Measurements from ENCODE around the gene MRPL46.
A peak's percentile ranks its signal among the peaks of the same experiment; 100 is the strongest.
"Not testable (repeated sequence)": the region's sequence is repeated elsewhere in the genome, so short reads cannot be mapped to it uniquely, and the experiment has no call there.

MRPL46 gene

DNA sequence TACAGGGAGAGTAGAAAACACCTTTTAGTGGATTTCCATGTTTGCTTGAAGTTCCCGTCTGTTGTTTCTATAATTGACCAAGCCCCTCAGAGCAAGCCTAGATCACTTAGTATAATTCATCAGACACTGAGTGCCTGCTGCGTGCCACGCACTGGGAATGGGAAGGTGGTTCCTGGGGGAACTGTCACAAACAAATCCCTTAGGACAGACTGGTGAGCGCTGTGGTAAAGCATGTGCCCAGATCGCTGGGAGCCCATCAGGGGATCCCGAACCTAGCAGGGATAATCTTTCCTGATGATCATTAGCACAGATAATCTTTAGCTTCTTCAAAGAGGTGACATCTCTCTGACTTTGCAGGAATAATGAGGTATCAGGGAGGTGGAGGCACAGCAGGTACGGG lies 9.9 kb upstream of the MRPL46 start:
- DNase-seq: no peak

DNA sequence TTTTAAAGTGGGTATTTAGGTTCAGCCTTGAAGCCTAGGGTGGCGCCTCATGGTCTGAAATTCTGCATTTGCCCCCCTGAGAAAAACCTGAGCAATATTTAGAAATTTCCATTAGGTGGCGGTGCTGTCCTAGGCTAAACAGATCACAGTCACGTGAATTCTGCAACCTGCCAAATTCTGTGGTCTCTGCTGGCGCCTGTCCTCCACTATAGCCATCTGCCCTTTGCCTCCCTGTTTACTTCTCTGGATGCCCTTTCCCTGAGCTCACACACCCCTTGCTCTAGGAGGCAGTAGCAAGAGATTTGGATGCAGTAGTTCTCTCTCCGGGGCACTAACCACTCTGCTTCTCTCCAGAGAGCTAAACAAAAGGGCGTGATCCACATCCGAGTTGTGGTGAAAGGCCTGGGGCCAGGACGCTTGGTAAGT lies 9.5 kb upstream of the MRPL46 start:
- DNase-seq: no peak

DNA sequence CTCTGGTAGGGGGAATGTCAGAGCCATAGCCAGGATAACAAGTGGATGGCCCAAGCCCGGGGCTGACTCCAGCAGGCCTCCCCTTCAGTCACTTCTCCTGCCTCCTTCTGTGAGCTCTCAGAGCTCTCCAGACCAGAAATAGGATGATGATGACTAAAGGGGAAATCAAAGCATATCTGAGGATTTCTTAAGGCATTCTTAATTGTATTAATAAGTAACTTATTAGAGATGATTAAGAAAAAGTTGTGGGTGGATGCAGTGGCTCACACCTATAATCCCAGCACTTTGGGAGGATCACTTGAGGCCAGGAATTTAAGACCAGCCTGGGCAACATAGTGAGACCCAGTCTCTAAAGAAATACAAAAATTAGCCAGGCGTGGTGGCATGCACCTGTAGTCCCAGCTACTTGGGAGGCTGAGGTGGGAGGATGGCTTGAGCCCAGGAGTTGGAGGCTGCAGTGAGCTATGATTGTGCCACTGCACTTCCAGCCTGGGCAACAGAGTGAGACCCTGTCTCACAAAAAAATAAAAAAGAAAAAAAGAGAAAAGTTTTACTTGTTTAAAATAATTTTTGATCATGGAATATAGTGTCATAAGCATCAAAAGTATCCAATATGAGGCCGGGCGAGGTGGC lies 6.6 kb upstream of the MRPL46 start:
- not testable (repeated sequence) for DNase-seq

DNA sequence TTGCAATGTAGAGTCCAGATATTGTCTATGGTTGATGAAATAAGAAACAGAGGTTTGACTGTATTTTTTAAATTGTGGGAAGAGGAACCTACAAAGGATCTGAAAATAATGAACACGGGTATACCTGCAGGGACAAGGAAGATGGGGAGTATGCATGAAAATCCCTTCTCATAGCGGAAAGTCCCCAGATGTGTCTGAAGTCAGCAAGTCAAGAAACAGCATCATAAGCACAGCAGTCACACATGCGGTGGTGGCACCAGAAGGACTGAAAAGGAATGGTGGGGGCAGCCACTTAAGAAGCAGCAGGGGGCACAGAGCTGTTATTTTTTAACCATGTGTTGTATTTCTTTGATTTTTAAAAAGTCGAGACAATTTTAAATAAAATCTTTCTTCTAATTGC lies 5.0 kb upstream of the MRPL46 start:
- no peak for DNase-seq

DNA sequence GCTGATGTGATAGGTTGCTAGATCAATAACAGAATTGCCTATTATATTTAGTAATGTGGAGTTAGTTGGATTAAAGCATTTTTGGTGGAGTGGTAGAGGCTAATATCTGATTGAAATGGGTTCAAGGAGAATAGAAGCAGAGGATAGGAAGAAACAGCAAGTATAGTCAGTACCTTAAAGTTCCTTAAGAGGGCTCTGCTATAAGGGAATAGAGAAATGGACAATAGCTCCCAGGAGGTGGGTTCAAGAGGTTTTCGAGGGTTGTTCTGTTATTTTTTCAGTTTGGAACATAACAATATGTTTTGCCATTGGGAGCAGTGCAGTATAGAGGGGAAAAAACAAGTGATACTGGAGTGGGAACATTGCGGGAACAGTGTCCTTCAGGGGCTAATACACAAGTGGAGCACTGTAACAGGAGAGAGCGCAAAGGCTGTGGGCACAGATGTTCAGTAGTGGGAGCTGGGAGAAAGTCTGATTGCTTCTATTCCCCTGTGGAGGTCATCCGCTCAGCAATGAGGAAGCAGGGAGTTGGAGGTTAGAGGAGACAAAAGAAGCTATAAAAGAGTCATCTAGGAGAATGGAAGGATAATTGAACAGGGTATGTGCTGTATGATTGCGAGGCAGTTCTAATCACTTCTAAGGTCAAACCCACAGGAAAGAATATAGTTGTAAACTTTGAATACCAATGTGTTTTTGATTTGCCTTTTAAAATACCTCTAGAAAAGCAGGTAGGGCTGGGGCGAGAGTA lies 3.6 kb upstream of the MRPL46 start:
- DNase-seq: no peak

DNA sequence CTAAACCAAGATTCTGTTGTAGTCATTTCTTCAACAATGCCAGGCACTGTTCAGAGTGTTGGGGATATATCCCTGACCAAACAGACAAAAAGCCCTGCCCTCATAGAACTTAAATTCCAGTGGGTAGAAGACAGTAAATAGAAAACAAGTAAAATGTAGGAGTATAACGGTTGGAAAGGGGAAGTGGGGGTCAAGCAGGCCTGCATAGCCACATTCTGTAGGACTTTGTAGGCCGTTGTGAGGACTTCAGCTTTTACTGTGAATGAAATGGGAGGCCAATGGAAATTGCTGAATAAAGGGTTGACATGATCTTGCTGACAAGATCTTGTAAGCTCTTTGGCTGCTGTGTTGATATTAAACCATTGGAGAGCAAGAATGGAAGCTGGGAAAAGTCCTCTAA lies 2.1 kb upstream of the MRPL46 start:
- DNase-seq: no peak

DNA sequence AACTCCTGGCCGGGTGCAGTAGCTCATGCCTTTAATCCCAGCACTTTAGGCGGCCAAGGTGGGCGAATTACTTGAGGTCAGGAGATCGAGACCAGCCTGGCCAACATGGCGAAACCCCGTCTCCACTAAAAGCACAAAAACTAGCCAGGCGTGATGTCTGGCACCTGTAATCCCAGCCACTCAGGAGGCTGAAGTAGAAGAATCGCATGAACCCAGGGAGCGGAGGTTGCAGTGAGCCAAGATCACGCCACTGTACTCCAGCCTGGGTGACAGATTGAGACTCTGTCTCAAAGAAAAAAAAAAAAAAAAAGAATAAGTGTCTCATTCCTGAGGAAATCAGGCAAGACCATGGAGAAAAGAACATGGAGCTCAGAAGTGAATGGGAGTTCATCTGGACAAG lies 1.5 kb upstream of the MRPL46 start:
- DNase-seq: not testable (repeated sequence)

DNA sequence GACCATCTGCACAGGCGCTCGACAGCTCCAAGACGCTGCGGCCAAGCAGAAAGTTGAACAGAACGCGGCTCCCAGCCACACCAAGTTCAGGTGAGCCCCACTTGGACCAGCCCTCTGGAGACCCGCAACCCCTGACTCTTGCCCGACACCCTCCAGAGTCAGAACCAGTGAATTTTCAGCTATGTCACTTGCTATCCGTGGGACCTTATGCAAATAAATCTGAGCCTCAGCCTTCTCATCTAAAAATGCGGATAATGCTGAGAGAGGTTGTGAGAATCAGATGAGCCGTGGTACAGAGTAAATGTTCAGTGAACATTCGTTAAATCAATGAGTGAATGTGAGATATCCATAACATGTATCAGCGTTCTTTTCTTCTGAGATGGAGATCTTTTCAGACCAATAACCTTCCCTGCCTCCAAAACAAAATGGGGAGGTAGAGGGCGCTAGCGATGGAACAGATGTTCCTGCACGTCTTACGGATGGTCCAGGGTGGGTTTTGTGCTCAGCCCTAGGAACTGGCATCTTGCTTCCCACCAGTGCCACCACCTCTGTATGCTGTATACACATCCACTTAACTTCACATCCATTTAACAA lies 844 bp upstream of the MRPL46 start:
- DNase-seq: no peak

DNA sequence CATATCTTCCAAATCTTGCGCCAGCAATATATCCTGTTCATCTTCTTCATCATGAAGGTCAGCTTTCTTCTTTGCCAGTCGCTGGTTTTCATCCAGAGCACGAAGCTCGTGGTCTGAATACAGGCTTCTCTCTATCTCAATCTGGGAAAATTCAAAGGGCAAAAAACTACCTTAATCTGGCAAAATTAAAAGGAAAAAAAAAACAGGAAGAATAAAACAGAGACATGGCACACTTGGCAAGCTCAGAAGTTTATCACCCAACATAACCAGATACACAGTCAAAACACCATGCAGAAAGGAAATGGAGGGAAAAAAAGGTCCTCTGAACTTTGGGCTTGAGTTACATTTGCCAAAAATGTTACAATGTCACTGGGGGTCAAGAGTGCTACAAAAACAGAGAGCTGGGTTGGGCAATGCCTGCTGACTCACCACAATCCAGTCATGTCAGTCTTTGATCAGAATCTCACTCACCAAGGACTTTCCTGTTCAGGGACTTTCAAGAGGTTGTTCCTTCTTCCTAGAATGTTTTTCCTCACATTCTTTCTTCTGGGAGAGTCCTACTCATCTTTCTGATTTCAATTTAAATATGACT lies 1.5 kb downstream of the MRPL46 start:
- peak; percentile 46 for DNase-seq

DNA sequence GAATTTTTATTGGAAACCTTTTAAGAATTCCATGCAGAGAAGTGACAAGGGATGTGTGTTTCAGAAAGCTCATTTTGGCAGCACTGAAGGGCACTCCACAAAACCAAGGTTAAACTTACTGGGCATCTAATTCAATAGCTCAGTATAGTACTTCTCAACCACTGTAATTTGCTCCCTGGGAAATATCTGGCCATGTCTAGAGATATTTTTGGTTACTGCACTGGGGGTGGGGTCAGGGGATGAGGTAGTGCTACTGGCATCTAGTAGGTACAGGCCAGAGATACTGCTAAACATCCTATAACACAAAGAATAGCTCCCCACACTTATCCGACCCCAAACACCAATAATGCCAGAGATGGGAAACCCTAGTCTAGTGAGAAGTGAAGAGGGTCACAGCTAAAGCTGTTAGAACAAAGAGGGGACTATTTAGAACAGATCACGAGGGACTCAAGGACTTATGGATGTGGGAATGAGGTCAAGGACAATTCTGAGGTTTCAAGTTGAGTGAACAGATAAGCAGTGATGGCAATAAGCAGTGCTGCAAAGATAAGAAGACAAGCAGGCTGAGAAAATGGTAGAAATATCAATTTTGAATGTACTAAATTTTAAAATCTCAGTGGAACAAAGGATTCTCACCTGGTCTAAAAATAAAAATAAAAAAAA lies 3.2 kb downstream of the MRPL46 start:
- no peak for DNase-seq

DNA sequence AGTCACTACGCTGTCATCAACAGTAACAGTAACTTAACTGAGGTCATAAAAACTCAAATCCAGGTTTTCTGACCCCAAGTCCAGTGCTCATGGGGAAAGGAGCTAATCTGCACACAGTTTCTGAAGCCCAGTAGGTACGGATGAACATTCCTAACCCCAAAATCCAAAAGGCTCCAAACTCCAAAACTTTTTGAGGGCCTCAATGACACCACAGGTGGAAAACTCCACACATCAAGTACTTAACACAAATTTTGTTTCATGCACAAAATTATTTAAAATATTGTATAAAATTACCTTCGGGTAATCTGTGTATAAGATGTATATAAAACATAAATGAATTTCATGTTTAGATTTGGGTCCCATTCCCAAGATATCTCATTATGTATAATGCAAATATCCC lies 10.5 kb downstream of the MRPL46 start:
- DNase-seq: no peak

DNA sequence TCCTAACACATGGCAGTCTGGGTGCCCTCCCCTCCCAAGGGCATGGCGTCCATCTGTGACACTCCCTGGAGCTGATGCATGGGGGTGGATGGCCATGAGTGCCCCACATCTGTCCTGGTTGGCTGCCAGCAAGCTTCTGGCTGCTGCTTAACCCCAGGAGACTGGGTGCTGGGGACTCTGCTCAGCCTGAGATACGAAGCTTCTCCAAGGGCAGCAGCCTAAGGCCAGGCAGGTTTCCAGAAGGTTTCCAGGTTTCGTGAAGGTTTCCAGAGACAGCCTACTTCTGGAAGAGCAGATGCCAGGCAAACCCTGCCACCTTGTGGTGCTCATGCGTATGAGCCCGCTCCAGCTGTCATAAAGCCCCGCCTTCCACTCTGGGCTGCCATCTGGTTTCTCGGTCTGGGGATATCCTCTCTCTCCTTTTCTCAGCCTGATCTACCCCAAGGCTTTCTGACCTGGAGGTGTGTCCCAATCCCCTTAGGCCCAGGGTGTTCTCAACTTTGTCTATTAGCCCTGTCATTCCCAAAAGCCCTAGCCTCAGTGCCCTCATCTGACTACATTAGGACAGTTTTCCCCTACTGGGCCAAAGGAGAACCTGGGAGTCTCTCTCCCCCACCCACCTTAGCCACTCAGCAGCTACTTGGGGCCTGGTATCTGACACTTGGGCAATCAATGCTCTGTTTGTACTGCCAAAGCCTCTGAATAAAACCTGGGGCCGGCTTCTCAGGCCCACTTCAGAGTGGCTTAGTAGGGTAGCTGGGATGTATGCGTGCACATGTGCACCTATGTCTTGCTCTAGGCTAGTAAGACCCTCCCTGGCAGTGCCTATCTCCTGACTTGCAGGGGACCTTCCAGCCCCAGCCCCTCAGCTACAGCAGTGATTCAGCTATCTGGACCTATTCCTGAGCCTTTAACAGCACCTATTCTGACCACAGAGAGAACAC lies 12.0 kb downstream of the MRPL46 start:
- DNase-seq: peak; percentile 12

DNA sequence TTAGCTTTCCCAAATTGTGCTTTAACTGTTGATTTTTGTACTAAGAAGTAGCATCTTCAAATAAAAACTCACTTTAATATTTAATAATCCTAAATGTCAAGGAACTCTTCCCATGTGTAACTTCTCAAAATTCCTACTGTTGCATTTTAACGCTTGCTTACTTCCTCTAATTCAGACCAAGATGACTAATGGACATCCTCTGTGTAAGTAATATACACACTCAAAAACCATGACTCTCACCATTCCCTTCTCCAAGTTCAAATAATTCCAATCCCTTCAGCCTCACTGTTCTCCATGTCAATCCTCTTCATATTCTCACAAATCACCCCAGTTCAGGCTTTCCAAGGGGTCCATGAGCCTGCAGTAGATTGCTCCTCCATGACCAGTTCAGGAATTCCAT lies 13.0 kb downstream of the MRPL46 start:
- DNase-seq: no peak

DNA sequence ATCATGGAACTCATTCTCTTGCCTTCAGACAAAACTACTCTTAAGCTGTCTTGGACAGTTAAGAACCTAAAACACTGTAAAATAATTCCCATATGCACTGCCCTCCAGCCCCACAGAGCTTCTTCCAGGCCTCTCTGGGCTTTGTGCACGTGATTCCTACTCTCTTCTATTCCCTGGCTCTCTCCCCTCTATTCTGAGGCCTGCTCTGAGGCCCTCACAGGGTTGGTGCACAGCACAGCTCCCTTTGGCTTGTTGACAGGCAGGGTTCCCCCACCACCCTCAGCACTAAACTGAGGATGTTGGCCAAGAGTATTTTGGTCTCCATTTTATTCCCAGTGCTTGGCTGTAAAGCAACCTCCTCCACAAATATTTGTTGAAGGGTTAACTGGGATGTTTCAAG lies 13.5 kb downstream of the MRPL46 start:
- DNase-seq: no peak

DNA sequence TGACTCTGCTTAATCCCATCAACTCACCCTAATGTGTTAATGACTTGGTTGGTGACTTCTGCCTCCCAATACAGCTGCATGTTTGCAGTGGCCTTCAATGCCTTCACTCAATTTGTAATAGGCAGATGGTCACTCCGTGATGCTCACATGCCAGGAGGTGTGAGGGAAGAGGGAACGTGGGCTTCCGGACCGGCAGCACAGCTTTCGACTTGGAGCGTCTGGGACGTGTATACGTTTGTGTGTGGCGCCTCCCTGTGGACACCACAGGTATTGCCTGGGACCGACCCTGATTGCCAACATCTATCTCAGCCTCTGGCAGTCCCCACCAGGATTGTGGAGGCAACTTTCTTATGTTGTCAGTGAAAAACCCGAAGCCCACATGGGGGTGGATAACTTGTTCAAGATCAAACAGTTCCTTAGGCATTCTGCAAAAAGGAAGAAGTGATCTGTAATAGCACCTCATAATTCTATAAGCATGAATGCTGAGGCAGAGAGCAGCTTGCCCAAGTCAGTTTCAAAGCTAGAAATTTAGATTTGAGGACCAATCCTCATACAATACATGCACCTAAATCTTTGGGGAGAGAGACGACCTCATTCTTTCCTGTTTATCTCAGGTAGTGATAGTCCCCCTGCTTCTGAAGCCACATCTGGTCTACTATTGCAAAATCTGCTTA lies 16.9 kb downstream of the MRPL46 start:
- no peak for DNase-seq

DNA sequence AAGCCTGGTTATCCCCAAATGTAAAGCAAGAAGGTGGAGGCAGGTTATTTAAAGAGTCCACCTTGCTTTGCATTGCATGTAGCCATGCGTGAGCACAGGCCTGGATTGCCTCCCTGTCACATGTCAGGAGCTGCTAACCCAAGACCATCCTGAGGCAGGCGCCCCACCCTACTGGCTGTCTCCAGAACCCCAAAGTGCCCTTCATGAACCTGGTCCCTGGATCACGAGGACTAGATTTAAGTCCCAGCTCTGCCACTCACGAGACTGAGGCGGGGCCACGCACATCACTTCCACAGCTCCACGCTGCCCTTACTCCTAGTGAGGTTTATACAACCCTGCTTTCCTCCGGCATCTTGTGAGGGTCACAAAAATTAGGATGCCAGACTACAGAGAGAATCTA lies 17.6 kb downstream of the MRPL46 start:
- no peak for DNase-seq

DNA sequence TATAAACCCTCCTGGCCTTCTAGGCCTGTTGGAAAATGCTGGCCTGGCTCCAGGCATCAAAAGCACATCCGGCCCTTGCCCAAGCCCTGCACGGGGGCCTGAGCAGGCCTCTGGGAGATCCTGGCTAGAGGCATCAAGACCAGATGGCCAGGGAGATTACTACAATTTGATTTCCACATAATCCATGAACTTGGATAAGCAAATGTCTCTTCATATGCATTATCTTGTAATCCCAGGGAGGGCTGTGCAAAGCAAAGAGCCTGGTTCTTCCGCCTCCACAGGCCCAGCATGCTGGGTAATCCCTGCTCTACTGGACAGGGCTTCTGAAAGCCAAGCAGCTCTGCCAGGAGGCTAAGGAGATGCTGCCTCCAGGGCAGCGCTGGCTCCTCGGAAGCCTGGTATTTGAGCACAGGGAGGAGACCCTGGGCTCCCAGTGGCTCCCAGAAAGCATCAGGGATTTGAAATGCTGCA lies 18.2 kb downstream of the MRPL46 start:
- DNase-seq: no peak

DNA sequence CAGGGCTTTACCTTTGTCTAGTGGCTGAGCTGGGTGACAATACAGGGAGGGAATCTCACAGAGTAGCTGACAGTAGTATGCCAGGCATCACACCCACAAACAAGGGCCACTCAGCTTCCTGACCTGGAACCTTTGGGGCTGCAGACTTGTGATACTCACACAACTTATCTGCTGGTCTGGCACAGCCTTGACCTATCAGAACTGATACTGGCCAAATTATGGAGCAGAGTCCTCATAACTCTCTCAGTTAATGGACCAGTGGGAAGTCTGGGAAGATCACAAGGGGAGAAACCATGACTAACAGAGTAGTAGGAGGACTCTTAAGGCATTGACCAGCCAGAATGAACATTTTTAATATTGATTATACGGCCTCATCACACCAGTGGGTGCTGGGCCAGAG lies 19.4 kb downstream of the MRPL46 start:
- DNase-seq: no peak

DNA sequence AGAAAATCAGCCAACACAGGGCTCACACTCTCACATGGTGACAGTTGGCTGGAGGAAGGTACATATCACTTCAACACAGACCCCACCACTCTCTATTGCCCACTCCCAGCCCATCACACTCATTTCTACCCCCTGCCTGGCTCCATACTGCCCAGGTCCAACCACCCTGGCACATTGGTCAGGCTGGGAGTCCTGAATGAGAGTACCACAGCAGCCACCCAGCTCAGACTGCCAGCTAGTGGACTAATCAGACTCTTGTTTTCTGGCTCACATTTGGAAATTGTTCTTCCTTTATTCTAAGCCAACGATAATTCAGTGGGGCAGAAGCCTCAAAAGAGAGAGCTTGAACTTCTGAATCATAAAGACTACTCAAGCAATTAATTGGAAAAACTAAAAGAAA lies 20.0 kb downstream of the MRPL46 start:
- no peak for DNase-seq

DNA sequence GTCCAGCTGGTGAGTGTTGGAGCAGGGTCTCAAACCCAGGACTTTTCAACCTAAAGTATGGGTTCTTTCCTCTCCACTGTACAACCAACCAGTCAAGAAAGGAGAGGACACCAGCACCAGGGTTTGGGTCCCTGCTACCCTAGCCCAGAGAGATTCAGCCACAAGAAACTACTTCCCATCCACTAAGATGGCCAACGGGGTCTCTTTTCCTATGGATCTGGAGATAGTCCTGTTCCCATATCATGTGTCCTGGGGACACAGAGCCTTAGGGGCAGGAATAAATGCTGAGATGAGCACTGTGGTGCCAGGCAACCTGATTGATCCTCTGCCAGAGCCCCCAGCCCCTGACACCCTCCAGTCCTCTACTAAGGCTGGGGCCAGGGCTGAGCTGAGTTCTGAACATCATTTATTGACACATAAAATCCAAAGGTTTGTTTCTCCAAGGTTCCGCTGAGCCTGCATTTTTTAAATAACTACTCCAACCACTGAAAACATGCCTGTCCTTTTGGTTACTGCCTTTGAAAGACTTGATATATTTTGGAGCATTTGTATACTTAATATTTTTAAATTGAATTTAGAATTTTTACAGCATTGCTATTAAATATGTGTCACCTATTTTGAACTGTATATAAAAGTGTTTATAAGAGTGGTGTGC lies 26.0 kb downstream of the MRPL46 start:
- DNase-seq: no peak

DNA sequence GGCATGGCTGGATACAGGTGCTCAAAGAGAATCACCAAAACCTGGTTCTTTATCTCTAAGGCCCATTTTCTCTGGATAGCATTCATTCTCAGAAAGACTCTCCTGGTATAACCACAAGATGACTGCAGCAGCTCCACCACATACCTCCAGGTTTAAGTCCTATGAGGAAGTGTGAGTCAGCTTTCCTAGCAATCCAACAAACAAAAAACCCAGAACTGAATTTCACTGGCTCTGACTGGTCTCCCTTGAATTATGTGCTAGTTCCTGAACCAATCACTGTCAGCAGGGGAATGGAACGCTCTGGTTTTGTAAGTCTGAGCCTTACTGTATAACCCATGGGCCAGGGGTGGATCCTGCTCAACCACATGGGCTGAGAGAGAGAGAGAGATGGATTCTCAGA lies 27.2 kb downstream of the MRPL46 start:
- no peak for DNase-seq

All from GF-D8 (cell line).